Ishikawa (cell line): ENCODE data around the gene CLIC4.

Source experiments
- CREB1 ChIP-seq: IDR thresholded peaks from 2 replicates; pipeline ENCODE4 v1.6.1; 2012; ENCODE audit warnings: low read depth
- EP300 ChIP-seq: IDR thresholded peaks from 2 replicates; pipeline ENCODE4 v1.6.1; 2012; ENCODE audit warnings: borderline replicate concordance
- MAX ChIP-seq: IDR thresholded peaks from 2 replicates; pipeline ENCODE4 v1.6.1; 2012
- NFIC ChIP-seq: IDR thresholded peaks from 2 replicates; pipeline ENCODE4 v1.6.1; 2012
- TF ChIP-seq, protein P1 (sequence below): IDR thresholded peaks from 2 replicates; pipeline ENCODE4 v1.6.1; 2012; ENCODE audit warnings: low read depth, mild to moderate bottlenecking

- no peak for TF ChIP-seq EP300
- TF ChIP-seq, protein P1, sequence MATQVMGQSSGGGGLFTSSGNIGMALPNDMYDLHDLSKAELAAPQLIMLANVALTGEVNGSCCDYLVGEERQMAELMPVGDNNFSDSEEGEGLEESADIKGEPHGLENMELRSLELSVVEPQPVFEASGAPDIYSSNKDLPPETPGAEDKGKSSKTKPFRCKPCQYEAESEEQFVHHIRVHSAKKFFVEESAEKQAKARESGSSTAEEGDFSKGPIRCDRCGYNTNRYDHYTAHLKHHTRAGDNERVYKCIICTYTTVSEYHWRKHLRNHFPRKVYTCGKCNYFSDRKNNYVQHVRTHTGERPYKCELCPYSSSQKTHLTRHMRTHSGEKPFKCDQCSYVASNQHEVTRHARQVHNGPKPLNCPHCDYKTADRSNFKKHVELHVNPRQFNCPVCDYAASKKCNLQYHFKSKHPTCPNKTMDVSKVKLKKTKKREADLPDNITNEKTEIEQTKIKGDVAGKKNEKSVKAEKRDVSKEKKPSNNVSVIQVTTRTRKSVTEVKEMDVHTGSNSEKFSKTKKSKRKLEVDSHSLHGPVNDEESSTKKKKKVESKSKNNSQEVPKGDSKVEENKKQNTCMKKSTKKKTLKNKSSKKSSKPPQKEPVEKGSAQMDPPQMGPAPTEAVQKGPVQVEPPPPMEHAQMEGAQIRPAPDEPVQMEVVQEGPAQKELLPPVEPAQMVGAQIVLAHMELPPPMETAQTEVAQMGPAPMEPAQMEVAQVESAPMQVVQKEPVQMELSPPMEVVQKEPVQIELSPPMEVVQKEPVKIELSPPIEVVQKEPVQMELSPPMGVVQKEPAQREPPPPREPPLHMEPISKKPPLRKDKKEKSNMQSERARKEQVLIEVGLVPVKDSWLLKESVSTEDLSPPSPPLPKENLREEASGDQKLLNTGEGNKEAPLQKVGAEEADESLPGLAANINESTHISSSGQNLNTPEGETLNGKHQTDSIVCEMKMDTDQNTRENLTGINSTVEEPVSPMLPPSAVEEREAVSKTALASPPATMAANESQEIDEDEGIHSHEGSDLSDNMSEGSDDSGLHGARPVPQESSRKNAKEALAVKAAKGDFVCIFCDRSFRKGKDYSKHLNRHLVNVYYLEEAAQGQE, result no peak
- no peak for TF ChIP-seq NFIC
- TF ChIP-seq MAX, result no peak
- TF ChIP-seq CREB1, result no peak
Observed at GRCh38 chr1:24888061-24888970, 143.1 kb downstream of the CLIC4 start.
